Adipocyte (in vitro differentiated cells): ENCODE measurements around the gene PCLO.

Source experiments
- DNase-seq: peaks from one replicate; pipeline ENCODE4 v3.0.0-alpha.2; 2015; ENCODE audit warnings: low read depth
- H3K27me3 ChIP-seq: replicated peaks from 2 replicates; pipeline ENCODE4 v1.7.0; 2013; ENCODE audit warnings: mild to moderate bottlenecking, low read length, moderate library complexity; ENCODE audit not compliant: control insufficient read depth, insufficient read depth
- H3K36me3 ChIP-seq: 2 replicates; pipeline ENCODE4 v1.7.0; 2013; ENCODE audit warnings: low read length, mild to moderate bottlenecking, moderate library complexity; ENCODE audit not compliant: control insufficient read depth, insufficient read depth, severe bottlenecking
- H3K4me1 ChIP-seq: 2 replicates; pipeline ENCODE4 v1.7.0; 2013; ENCODE audit warnings: mild to moderate bottlenecking, low read length, moderate library complexity; ENCODE audit not compliant: control insufficient read depth, insufficient read depth
- H3K4me3 ChIP-seq: 2 replicates; pipeline ENCODE4 v1.7.0; 2013; ENCODE audit warnings: mild to moderate bottlenecking, low read length, moderate library complexity
- H3K9ac ChIP-seq: 2 replicates; pipeline ENCODE4 v1.7.0; 2013; ENCODE audit warnings: mild to moderate bottlenecking, low read length, moderate library complexity
- H3K9me3 ChIP-seq: 2 replicates; pipeline ENCODE4 v1.7.0; 2013; ENCODE audit warnings: mild to moderate bottlenecking, low read length, moderate library complexity; ENCODE audit not compliant: control insufficient read depth

PCLO gene

DNA sequence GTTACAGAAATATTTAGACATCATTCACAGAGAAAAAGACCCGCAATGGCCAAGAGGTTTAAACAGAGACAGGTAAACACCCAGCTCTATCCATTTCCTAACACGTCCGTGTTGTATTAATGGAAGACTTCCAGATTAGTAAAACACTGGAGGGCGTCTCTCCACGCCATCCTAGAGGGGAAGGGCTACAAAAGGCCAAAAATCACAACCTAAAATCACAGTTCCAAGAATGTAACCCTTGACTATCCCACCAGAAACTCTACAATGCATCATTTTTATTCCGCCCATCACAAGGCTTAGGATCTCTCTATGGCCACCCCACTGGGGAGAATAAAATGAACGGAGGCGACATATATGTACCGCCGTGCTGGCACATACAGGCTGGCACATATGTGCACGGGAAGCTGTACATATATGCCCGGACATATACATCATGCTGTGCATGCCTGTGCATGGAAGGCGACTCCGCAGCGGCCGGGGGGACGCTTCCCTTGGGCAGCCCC is 734 bp downstream of the PCLO start:
- H3K36me3 ChIP-seq, result no peaks in the 10 kb centered on the region
- peak overlapping the region; percentile 72 for H3K9ac ChIP-seq
- peaks cover 8% of the 10 kb centered on the region for H3K27me3 ChIP-seq
- H3K9me3 ChIP-seq, result no peaks in the 10 kb centered on the region
- H3K4me3 ChIP-seq, result peak overlapping the region; percentile 85
- DNase-seq, result no peak
- peaks cover 4% of the 10 kb centered on the region for H3K4me1 ChIP-seq

- Histone ChIP-seq H3K36me3 (no peaks in the 10 kb centered on the region), H3K9me3 (no peaks in the 10 kb centered on the region), H3K4me3 (no peak overlapping the region), H3K9ac (no peak overlapping the region), H3K4me1 (peaks cover 4% of the 10 kb centered on the region), H3K27me3 (peaks cover 7% of the 10 kb centered on the region)
- peak; percentile 32 for DNase-seq
Observed at GRCh38 chr7:83161186-83161585, 1.5 kb downstream of the PCLO start.

- Histone ChIP-seq H3K36me3 (no peaks in the 10 kb centered on the region), H3K9ac (no peak overlapping the region), H3K27me3 (peaks cover 7% of the 10 kb centered on the region), H3K4me1 (peaks cover 4% of the 10 kb centered on the region), H3K9me3 (no peaks in the 10 kb centered on the region), H3K4me3 (no peak overlapping the region)
- no peak for DNase-seq
Observed at GRCh38 chr7:83159731-83160130, 3.0 kb downstream of the PCLO start.

DNA sequence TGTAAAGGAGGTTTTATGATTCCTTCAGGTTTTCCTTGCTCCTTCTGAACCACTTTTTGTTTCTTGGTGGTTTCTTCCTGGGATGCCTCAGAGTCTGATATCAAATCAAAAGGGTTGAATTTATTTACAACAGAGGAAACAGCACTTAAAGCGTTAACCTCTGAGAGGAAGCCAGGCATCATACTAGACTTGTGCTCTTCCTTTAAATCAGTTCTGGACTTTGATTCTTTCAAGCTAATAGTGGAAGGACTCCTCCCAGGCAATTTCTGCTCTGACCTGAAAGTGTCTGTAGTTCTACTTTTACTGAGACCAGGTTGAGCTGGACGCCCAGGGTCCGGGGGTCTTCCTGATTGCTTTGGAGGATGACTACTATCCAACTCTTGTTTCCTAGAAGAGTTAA is 6.7 kb downstream of the PCLO start:
- no peaks in the 10 kb centered on the region for H3K27me3 ChIP-seq
- H3K4me1 ChIP-seq, result no peaks in the 10 kb centered on the region
- no peaks in the 10 kb centered on the region for H3K36me3 ChIP-seq
- H3K9me3 ChIP-seq, result no peaks in the 10 kb centered on the region
- H3K4me3 ChIP-seq, result no peak overlapping the region
- no peak for DNase-seq
- H3K9ac ChIP-seq, result no peak overlapping the region

- Histone ChIP-seq H3K27me3 (no peaks in the 10 kb centered on the region), H3K4me1 (no peaks in the 10 kb centered on the region), H3K9me3 (no peaks in the 10 kb centered on the region), H3K36me3 (no peaks in the 10 kb centered on the region), H3K9ac (no peak overlapping the region), H3K4me3 (no peak overlapping the region)
- no peak for DNase-seq
Observed at GRCh38 chr7:83155407-83155806, 7.3 kb downstream of the PCLO start.

DNA sequence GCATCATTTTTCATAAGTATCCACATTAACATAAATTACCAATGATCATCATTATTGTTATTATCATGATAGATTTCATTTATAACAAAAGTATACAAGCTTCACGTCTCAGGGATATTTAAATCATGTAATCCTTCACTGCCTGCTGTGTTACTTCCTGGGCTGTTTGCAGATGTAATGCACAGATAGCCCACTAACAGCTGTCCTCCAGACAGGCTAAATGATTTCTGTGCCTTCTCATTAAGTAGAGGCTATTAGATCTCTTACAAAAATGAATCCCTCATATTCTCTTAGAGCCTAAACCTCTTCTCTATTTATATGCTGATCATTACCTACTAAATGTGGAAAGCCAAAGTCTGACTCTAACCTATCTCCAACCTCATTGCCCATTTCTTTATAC is 9.3 kb downstream of the PCLO start:
- H3K4me3 ChIP-seq, result no peak overlapping the region
- no peaks in the 10 kb centered on the region for H3K36me3 ChIP-seq
- H3K27me3 ChIP-seq, result no peaks in the 10 kb centered on the region
- DNase-seq, result no peak
- H3K9ac ChIP-seq, result no peak overlapping the region
- H3K4me1 ChIP-seq, result peaks cover 10% of the 10 kb centered on the region
- H3K9me3 ChIP-seq, result no peaks in the 10 kb centered on the region

DNA sequence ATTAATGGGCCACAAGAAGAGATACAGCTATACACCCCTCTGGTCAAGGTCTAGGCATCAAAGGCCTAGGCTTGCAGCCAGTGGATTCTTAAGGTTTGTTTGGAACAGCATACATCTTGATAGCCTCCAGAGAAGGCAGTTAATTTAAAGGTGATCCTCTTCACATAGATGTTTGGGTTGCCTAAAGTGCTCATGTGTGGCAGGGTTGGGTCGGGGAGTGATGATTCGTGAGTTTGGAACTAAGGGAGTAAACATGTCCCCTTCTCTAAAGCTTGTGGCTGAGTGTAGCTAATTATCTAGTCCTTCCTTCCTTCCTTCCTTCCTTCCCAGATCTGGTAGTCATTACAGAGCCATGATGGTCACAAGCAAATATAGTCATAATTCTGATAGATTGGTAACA is 12.4 kb downstream of the PCLO start:
- no peaks in the 10 kb centered on the region for H3K27me3 ChIP-seq
- no peak overlapping the region for H3K9ac ChIP-seq
- DNase-seq, result peak; percentile 10
- H3K36me3 ChIP-seq, result no peaks in the 10 kb centered on the region
- H3K4me1 ChIP-seq, result peaks cover 14% of the 10 kb centered on the region
- H3K4me3 ChIP-seq, result no peak overlapping the region
- H3K9me3 ChIP-seq, result no peaks in the 10 kb centered on the region

GRCh38 chr7:83149466-83149865 is 13.2 kb downstream of the PCLO start:
- no peaks in the 10 kb centered on the region for H3K9me3 ChIP-seq
- peak; percentile 59 for DNase-seq

GRCh38 chr7:83148776-83149175 is 13.9 kb downstream of the PCLO start:
- Histone ChIP-seq H3K36me3 (no peaks in the 10 kb centered on the region), H3K27me3 (no peaks in the 10 kb centered on the region), H3K4me3 (peak overlapping the region; percentile 55), H3K9me3 (no peaks in the 10 kb centered on the region), H3K9ac (peak overlapping the region; percentile 60), H3K4me1 (peaks cover 14% of the 10 kb centered on the region)
- peak; percentile 45 for DNase-seq

More at GRCh38 chr7:83149466-83149865, 13.2 kb downstream of the PCLO start:
- H3K4me1 ChIP-seq, result peaks cover 14% of the 10 kb centered on the region
- peak overlapping the region; percentile 60 for H3K9ac ChIP-seq
- no peaks in the 10 kb centered on the region for H3K36me3 ChIP-seq
- peak overlapping the region; percentile 55 for H3K4me3 ChIP-seq
- H3K27me3 ChIP-seq, result no peaks in the 10 kb centered on the region

DNA sequence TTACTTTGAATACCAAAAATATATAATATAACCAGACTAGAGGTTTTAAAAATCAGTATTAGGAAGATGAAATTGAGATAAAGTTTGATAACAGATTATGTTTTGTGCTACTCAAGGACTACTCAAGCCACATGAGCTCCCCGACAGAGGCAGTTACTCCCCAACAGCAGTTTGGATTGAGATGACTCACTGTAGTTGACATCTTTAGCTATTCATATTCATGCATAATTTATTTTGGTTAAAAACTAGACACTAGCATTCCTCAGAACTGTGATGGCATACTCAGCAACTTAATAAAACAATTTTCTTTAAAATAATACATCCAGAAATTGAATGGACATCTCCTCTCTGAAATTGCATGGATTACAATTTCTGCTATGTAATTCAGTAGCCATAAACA is 19.6 kb downstream of the PCLO start:
- no peaks in the 10 kb centered on the region for H3K9me3 ChIP-seq
- no peak for DNase-seq
- no peak overlapping the region for H3K9ac ChIP-seq
- H3K4me1 ChIP-seq, result peaks cover under 1% of the 10 kb centered on the region
- no peaks in the 10 kb centered on the region for H3K36me3 ChIP-seq
- no peak overlapping the region for H3K4me3 ChIP-seq
- no peaks in the 10 kb centered on the region for H3K27me3 ChIP-seq

GRCh38 chr7:83142365-83142764 is 20.3 kb downstream of the PCLO start:
- DNase-seq, result no peak
- H3K4me3 ChIP-seq, result no peak overlapping the region
- H3K4me1 ChIP-seq, result no peaks in the 10 kb centered on the region
- H3K9me3 ChIP-seq, result no peaks in the 10 kb centered on the region
- no peaks in the 10 kb centered on the region for H3K27me3 ChIP-seq
- no peaks in the 10 kb centered on the region for H3K36me3 ChIP-seq
- no peak overlapping the region for H3K9ac ChIP-seq

DNA sequence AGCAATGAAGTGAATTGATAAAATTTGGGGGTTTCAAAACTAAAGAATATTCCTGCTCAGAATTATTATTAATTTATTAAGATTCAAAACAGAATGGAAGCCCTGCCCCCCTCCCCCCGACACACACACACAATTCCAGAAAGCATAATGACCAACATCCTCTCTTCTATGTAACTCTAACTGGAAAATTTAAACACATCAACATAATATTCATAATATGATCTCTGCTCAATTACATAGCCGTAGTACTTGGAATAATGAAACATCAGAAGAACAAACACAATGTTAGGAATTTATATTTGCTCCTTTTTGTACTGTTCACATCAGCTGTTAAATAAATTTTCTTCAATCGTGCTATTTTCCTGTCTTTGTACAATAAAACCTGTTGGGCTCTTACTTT is 20.8 kb downstream of the PCLO start:
- Histone ChIP-seq H3K9me3 (no peaks in the 10 kb centered on the region), H3K9ac (no peak overlapping the region), H3K27me3 (no peaks in the 10 kb centered on the region), H3K36me3 (no peaks in the 10 kb centered on the region), H3K4me1 (no peaks in the 10 kb centered on the region), H3K4me3 (no peak overlapping the region)
- DNase-seq, result no peak
